Natural killer cell (primary cell): Measurements from ENCODE around the gene GALNT17. TPM values are rescaled to one million over a fixed set of nuclear protein-coding genes. Genes with fewer than 3 reads are reported as not detected.
"Not testable (repeated sequence)": the region's sequence is repeated elsewhere in the genome, so short reads cannot be mapped to it uniquely, and the experiment has no call there.

Experiments used
- ATAC-seq, 3 donors: fragments of 150-1000 bp in 2 of 3; fragments of 200-7000 bp in 1 of 3; cut with Tn5 transposase; 1 replicate in 1 of 3; 2 replicates in 2 of 3; pipeline ENCODE4 v1.10.0; 2021; ENCODE audit warnings: mild to moderate bottlenecking in 2 of 3, moderate library complexity in 2 of 3
- DNase-seq, 2 donors: peaks; one replicate each; pipeline versions ENCODE4 v3.0.0 to v3.0.0-alpha.2; 2013 to 2021; ENCODE audit warnings: mixed read lengths in 1 of 2
- H3K27ac ChIP-seq: one replicate; pipeline ENCODE4 v1.5.1; 2013; ENCODE audit warnings: mild to moderate bottlenecking, low read length
- H3K27me3 ChIP-seq: one replicate; pipeline ENCODE4 v1.6.1; 2013; ENCODE audit warnings: low read length; ENCODE audit not compliant: control insufficient read depth, insufficient read depth
- H3K36me3 ChIP-seq: one replicate; pipeline ENCODE4 v1.6.1; 2013; ENCODE audit warnings: low read length; ENCODE audit not compliant: control insufficient read depth, insufficient read depth
- H3K4me1 ChIP-seq: one replicate; pipeline ENCODE4 v1.6.1; 2013; ENCODE audit warnings: low read length; ENCODE audit not compliant: control insufficient read depth, insufficient read depth
- H3K4me3 ChIP-seq: one replicate; pipeline ENCODE4 v1.5.1; 2013; ENCODE audit warnings: low read length
- H3K9me3 ChIP-seq: one replicate; pipeline ENCODE4 v1.6.1; 2013; ENCODE audit warnings: low read length; ENCODE audit not compliant: control insufficient read depth, insufficient read depth
- H3K27ac Mint-ChIP-seq, 2 donors: one replicate each; pipeline ENCODE4 v1.8.0; 2022; ENCODE audit warnings: mild to moderate bottlenecking in 2 of 2, mixed read lengths in 2 of 2, moderate library complexity in 1 of 2
- H3K27me3 Mint-ChIP-seq, 2 donors: one replicate each; pipeline ENCODE4 v1.8.0; 2022; ENCODE audit warnings: low read depth in 2 of 2, mixed read lengths in 2 of 2
- H3K36me3 Mint-ChIP-seq: one replicate; pipeline ENCODE4 v1.8.0; 2022; ENCODE audit warnings: mixed read lengths
- H3K4me1 Mint-ChIP-seq, 2 donors: one replicate each; pipeline ENCODE4 v1.8.0; 2022; ENCODE audit warnings: mixed read lengths in 2 of 2
- H3K4me3 Mint-ChIP-seq: one replicate; pipeline ENCODE4 v1.8.0; 2022; ENCODE audit warnings: mild to moderate bottlenecking, moderate library complexity, mixed read lengths
- H3K9me3 Mint-ChIP-seq, 2 donors: one replicate each; pipeline ENCODE4 v1.8.0; 2022; ENCODE audit warnings: mixed read lengths in 2 of 2
- CTCF ChIP-seq: fragments of 200-600 bp; IDR thresholded peaks from one replicate; pipeline ENCODE4 v1.8.0; 2022; ENCODE audit warnings: antibody characterized with exemption
- WGBS: methylation state at CpG from one replicate; pipeline ENCODE4 v1.1.7; 2013; ENCODE audit warnings: missing lambda C conversion rate; ENCODE audit not compliant: insufficient coverage; 5-methylcytosine and 5-hydroxymethylcytosine counted together
- intact Hi-C: fragments of 100-400 bp; cut with micrococcal nuclease; formaldehyde crosslinking; loops from one replicate; pipeline ENCODE4 v1.14.2; 2022
- total RNA-seq, 4 donors: library from RNA; stranded (reverse); fragments of 120-200 nt in 1 of 4; gene quantifications; one replicate each; pipeline versions ENCODE4 v1.2.3 to v1.2.4, GENCODE V29; 2013 to 2022

Gene GALNT17
- total RNA-seq, 3 donors from 2014 or later (not counting 1 experiment from before 2014, with no cell fraction given) = not detected

- WGBS = 92% methylated on average over 4 of the region's 5 CpGs
- H3K4me3 Mint-ChIP-seq = no peak overlapping the region
- no peak for DNase-seq
- no peaks in the 10 kb centered on the region for H3K4me1 Mint-ChIP-seq
- intact Hi-C loops = no loop called here
- no peak overlapping the region for H3K27ac Mint-ChIP-seq
- Histone ChIP-seq H3K27ac (no peak overlapping the region), H3K36me3 (no peaks in the 10 kb centered on the region), H3K4me3 (no peak overlapping the region), H3K9me3 (peaks cover 5% of the 10 kb centered on the region), H3K4me1 (no peaks in the 10 kb centered on the region), H3K27me3 (no peaks in the 10 kb centered on the region)
- H3K36me3 Mint-ChIP-seq = no peaks in the 10 kb centered on the region
- no peak for ATAC-seq
- H3K27me3 Mint-ChIP-seq = no peaks in the 10 kb centered on the region
- peaks cover 8 to 11% of the 10 kb centered on the region in 2 donors for H3K9me3 Mint-ChIP-seq
- no peak for TF ChIP-seq CTCF
Observed at GRCh38 chr7:71210220-71210619, 78.3 kb downstream of the GALNT17 start.

- H3K4me1 ChIP-seq, H3K36me3 ChIP-seq, H3K4me3 Mint-ChIP-seq, H3K27me3 Mint-ChIP-seq, ATAC-seq, DNase-seq, intact Hi-C loops, H3K4me3 ChIP-seq, H3K27ac Mint-ChIP-seq, H3K27ac ChIP-seq, H3K36me3 Mint-ChIP-seq, H3K4me1 Mint-ChIP-seq, H3K9me3 ChIP-seq, H3K27me3 ChIP-seq: not testable (repeated sequence)
- 89% methylated on average over 4 of the region's 4 CpGs for WGBS
- H3K9me3 Mint-ChIP-seq = peaks cover 11 to 15% of the 10 kb centered on the region in 2 donors
Observed at GRCh38 chr7:71212433-71212832, 80.5 kb downstream of the GALNT17 start.

- Histone ChIP-seq H3K36me3 (no peaks in the 10 kb centered on the region), H3K9me3 (peaks cover 15% of the 10 kb centered on the region), H3K27ac (no peak overlapping the region), H3K27me3 (no peaks in the 10 kb centered on the region), H3K4me1 (no peaks in the 10 kb centered on the region), H3K4me3 (no peak overlapping the region)
- H3K36me3 Mint-ChIP-seq = no peaks in the 10 kb centered on the region
- ATAC-seq = no peak
- WGBS = 89% methylated on average over 4 of the region's 4 CpGs
- peaks cover 11 to 20% of the 10 kb centered on the region in 2 donors for H3K9me3 Mint-ChIP-seq
- H3K4me3 Mint-ChIP-seq = no peak overlapping the region
- H3K27ac Mint-ChIP-seq = no peak overlapping the region
- H3K4me1 Mint-ChIP-seq = no peaks in the 10 kb centered on the region
- TF ChIP-seq CTCF = no peak
- intact Hi-C loops = no loop called here
- no peaks in the 10 kb centered on the region for H3K27me3 Mint-ChIP-seq
- no peak for DNase-seq
Observed at GRCh38 chr7:71216211-71216610, 84.3 kb downstream of the GALNT17 start.

- WGBS = 83% methylated on average over 4 of the region's 5 CpGs
- H3K36me3 Mint-ChIP-seq = no peaks in the 10 kb centered on the region
Observed at GRCh38 chr7:71220210-71220695, 88.3 kb downstream of the GALNT17 start.

More at GRCh38 chr7:71220210-71220695, 88.3 kb downstream of the GALNT17 start:
- Histone ChIP-seq H3K27ac (no peak overlapping the region), H3K4me3 (no peak overlapping the region), H3K9me3 (peaks cover 18% of the 10 kb centered on the region), H3K4me1 (no peaks in the 10 kb centered on the region), H3K27me3 (no peaks in the 10 kb centered on the region), H3K36me3 (no peaks in the 10 kb centered on the region)
- DNase-seq (no peak), ATAC-seq (no peak)
- TF ChIP-seq CTCF = no peak
- Mint-ChIP-seq H3K9me3 (peaks cover 8 to 18% of the 10 kb centered on the region in 2 donors), H3K27me3 (no peaks in the 10 kb centered on the region), H3K4me3 (no peak overlapping the region), H3K27ac (no peak overlapping the region), H3K4me1 (no peaks in the 10 kb centered on the region)
- intact Hi-C loops = no loop called here
